Kidney epithelial cell (primary cell): ENCODE data around the gene RYR1. TPM values are rescaled to one million over a fixed set of nuclear protein-coding genes. Genes with fewer than 3 reads are reported as not detected.
"Not testable (repeated sequence)": the region's sequence is repeated elsewhere in the genome, so short reads cannot be mapped to it uniquely, and the experiment has no call there.

Source experiments
- DNase-seq: peaks from one replicate; pipeline ENCODE4 v3.0.0-alpha.2; 2010; ENCODE audit warnings: low read depth
- H3K27me3 ChIP-seq: 2 replicates; pipeline ENCODE4 v1.6.0; 2011; ENCODE audit warnings: low read length; ENCODE audit not compliant: control insufficient read depth, insufficient read depth
- H3K36me3 ChIP-seq: 2 replicates; pipeline ENCODE4 v1.5.1; 2011; ENCODE audit warnings: low read length; ENCODE audit not compliant: control insufficient read depth, insufficient read depth
- H3K4me3 ChIP-seq: 2 replicates; pipeline ENCODE4 v1.5.1; 2011; ENCODE audit warnings: low read depth, mild to moderate bottlenecking, control low read depth, low read length
- total RNA-seq: library from RNA; depleted of rRNA; stranded (reverse); fragments of >200 nt; gene quantifications from 2 replicates; pipeline ENCODE4 v1.2.3, GENCODE V29; 2015
- TF ChIP-seq, protein P1 (sequence below): IDR thresholded peaks from 2 replicates; pipeline ENCODE4 v1.5.1; 2011; ENCODE audit warnings: mild to moderate bottlenecking, moderate library complexity, low read length, control low read depth, inconsistent platforms; ENCODE audit not compliant: insufficient read depth, poor library complexity, severe bottlenecking

Gene RYR1
- total RNA-seq, 1 donor from 2014 or later: 0.17 TPM

DNA sequence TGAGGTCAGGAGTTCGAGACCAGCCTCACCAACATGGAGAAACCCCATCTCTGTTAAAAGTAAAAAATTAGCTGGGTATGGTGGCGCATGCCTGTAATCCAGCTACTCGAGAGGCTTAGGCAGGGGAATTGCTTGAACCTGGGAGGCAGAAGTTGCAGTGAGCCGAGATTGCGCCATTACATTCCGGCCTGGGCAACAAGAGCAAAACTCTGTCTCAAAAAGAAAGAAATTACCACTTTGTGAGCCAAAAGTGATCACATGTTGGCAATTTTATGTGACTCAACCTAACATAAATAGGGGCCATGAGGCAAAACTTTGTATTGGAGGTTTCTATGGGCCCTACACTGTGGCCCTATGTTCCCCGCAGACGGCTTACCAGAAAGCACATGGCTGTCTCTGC lies 112.1 kb downstream of the RYR1 start:
- TF ChIP-seq, protein P1, sequence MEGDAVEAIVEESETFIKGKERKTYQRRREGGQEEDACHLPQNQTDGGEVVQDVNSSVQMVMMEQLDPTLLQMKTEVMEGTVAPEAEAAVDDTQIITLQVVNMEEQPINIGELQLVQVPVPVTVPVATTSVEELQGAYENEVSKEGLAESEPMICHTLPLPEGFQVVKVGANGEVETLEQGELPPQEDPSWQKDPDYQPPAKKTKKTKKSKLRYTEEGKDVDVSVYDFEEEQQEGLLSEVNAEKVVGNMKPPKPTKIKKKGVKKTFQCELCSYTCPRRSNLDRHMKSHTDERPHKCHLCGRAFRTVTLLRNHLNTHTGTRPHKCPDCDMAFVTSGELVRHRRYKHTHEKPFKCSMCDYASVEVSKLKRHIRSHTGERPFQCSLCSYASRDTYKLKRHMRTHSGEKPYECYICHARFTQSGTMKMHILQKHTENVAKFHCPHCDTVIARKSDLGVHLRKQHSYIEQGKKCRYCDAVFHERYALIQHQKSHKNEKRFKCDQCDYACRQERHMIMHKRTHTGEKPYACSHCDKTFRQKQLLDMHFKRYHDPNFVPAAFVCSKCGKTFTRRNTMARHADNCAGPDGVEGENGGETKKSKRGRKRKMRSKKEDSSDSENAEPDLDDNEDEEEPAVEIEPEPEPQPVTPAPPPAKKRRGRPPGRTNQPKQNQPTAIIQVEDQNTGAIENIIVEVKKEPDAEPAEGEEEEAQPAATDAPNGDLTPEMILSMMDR: no peak
- Histone ChIP-seq H3K4me3 (no peak overlapping the region), H3K36me3 (no peaks in the 10 kb centered on the region), H3K27me3 (no peaks in the 10 kb centered on the region)
- DNase-seq: no peak

DNA sequence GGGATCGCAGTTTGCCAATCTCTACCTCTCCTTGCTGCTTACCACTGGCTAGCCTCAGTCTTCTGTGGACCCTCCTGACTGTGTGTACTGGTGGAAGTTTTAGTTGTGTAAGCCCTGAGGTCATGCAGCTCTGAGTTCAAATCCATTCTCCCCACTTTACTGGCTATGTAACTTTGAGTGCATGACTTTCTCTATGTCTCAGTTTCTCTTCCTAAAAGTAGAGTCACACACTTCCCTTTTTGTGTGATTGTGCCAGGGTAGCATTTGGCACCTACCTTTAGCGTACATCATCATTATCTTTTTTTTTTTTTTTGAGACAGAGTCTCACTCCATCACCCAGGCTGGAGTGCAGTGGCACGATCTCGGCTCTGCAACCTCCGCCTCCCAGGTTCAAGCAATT lies 113.9 kb downstream of the RYR1 start:
- TF ChIP-seq, protein P1: no peak
- no peak overlapping the region for H3K4me3 ChIP-seq
- H3K36me3 ChIP-seq: no peaks in the 10 kb centered on the region
- H3K27me3 ChIP-seq: peaks cover 3% of the 10 kb centered on the region
- DNase-seq: no peak

GRCh38 chr19:38549061-38549460 lies 115.6 kb downstream of the RYR1 start:
- H3K4me3 ChIP-seq: no peak overlapping the region
- H3K27me3 ChIP-seq: peaks cover 3% of the 10 kb centered on the region
- TF ChIP-seq, protein P1: no peak
- no peak for DNase-seq
- no peaks in the 10 kb centered on the region for H3K36me3 ChIP-seq

DNA sequence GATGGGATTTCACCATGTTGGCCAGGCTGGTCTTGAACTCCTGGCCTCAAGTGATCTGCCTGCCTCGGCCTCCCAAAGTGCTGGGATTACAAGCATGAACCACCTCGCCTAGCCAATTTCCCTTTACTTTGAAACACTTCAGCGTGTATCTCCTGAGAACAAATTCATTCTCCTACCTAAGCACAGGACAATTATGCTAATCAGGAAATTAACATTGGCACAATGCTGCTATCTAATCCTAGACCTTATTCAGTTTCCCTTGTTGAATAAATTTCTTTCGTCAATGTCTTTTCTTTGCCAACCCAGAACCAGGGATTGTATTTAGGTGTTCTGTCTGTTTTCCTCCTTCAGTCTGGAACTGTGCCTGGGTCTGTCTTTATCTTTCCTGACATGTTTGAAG lies 116.5 kb downstream of the RYR1 start:
- H3K36me3 ChIP-seq: no peaks in the 10 kb centered on the region
- no peak for DNase-seq
- TF ChIP-seq, protein P1: no peak
- peaks cover 3% of the 10 kb centered on the region for H3K27me3 ChIP-seq
- H3K4me3 ChIP-seq: no peak overlapping the region

DNA sequence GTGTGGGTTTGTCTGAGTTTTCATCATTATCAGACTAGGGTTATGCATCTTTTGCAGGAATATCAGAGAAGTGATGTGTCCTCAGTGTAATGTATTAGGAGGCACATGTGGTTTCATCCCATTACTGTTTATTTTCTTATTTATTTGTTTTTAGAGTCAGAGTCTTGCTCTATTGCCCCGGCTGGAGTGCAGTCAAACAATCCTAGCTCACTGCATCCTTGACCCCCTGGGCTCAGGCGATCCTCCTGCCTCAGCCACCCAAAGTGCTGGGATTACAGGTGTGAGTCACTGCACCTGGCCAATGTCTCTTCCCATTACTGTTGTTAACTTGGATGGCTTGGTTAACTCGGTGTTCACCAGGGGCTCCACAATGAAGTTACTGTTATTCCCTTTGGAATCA lies 116.9 kb downstream of the RYR1 start:
- DNase-seq: no peak
- Histone ChIP-seq H3K36me3 (no peaks in the 10 kb centered on the region), H3K4me3 (no peak overlapping the region), H3K27me3 (peaks cover 3% of the 10 kb centered on the region)
- TF ChIP-seq, protein P1: no peak

DNA sequence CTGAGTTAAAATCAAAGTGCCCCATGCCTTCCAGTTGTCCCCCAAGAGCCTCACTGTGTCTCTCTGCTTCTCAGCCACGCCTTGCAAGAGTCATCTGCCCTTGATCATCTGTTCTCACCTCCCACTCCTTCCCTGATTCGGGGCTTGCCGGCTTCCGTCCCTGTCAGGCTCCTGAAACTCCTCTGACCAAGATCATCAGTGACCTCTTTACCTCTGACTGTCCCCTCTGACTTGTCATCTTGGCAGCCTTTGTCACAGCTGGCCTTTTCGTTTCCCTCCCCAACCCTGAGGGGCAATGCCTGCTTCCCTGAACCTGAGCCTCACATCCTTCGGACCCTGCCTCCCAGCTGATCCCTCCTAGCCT lies 117.9 kb downstream of the RYR1 start:
- DNase-seq: no peak
- Histone ChIP-seq H3K27me3 (peaks cover 3% of the 10 kb centered on the region), H3K4me3 (no peak overlapping the region), H3K36me3 (no peaks in the 10 kb centered on the region)
- TF ChIP-seq, protein P1: no peak

DNA sequence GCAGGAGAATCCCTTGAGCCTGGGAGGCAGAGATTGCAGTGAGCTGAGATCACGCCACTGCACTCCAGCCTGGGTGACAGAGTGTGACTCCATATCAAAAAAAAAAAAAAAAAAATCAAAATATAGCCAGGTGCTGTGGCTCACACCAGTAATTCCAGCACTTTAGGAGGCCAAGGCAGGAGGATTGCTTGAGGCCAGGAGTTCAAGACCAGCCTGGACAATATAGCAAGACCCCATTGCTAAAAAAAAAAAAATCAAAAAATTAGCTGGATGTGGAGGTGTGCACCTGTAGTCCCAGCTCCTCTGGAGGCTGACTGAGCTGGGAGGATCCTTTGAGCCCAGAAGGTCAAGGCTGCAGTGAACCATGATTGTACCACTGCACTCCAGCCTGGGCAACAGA lies 119.7 kb downstream of the RYR1 start:
- not testable (repeated sequence) for H3K4me3 ChIP-seq, DNase-seq, H3K36me3 ChIP-seq

More for the DNA sequence above, 119.7 kb downstream of the RYR1 start:
- H3K27me3 ChIP-seq: not testable (repeated sequence)
